ENCODE measurements around the gene IDH3B.

DNA sequence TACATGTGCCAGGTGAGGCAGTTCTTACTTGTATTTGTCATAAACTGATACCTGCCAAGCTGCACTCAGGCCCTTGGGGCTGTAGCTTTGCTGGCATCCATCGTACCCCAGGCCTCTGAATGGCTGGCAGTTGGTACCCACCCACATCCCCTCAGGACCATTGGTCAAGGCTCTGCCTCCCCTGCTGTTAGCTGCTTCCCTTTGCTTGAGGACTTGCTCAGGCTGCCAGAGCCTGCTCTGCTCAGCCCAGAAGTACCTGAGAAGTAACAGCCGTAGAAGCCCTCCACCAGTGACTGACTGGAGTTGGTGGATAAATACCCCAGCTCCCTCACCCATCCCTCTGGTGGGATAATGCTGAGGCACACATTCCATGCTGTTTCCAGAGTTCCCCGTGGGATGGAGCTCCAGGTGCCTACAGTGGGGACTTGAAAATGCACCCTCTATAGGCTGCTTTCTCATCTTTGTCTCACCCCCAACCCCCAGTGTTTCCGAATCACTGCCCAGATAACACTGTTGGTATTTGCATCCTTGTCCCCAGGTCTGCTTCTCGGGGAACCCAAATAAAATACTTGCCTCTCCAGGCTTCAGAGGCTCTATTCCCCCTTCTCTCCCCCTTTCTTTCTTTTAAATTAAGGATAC is 35.9 kb upstream of the IDH3B start:
- TF ChIP-seq, protein P1, sequence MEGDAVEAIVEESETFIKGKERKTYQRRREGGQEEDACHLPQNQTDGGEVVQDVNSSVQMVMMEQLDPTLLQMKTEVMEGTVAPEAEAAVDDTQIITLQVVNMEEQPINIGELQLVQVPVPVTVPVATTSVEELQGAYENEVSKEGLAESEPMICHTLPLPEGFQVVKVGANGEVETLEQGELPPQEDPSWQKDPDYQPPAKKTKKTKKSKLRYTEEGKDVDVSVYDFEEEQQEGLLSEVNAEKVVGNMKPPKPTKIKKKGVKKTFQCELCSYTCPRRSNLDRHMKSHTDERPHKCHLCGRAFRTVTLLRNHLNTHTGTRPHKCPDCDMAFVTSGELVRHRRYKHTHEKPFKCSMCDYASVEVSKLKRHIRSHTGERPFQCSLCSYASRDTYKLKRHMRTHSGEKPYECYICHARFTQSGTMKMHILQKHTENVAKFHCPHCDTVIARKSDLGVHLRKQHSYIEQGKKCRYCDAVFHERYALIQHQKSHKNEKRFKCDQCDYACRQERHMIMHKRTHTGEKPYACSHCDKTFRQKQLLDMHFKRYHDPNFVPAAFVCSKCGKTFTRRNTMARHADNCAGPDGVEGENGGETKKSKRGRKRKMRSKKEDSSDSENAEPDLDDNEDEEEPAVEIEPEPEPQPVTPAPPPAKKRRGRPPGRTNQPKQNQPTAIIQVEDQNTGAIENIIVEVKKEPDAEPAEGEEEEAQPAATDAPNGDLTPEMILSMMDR (IDR thresholded peaks at IDR 0.05 in 2 of 3, conservative IDR thresholded peaks at IDR 0.05 in 1 of 3; ENCODE audit: borderline replicate concordance in 1 of 3, insufficient read depth in 1 of 3, low read depth in 2 of 3, low read length in 2 of 3) = peak in 1 of 3 experiments; percentile 32; a peak in 1 of 6 replicates
- no peak for TF ChIP-seq POLR2A (IDR thresholded peaks at IDR 0.05; ENCODE audit: borderline replicate concordance, extremely low read depth, insufficient read depth, insufficient read length)
- no peak for TF ChIP-seq SIN3A (IDR thresholded peaks at IDR 0.05; ENCODE audit: low read depth)
- no peak for TF ChIP-seq POLR2AphosphoS5 (IDR thresholded peaks at IDR 0.05; ENCODE audit: low read depth, low read length)
- no peak for TF ChIP-seq FOSL1 (IDR thresholded peaks at IDR 0.05; ENCODE audit: low read depth)
- TF ChIP-seq EZH2 (IDR thresholded peaks at IDR 0.05) = no peak
- no peak for TF ChIP-seq ELF1 (IDR thresholded peaks at IDR 0.05; ENCODE audit: borderline replicate concordance, low read depth)
- no peak for TF ChIP-seq EZH2phosphoT487 (IDR thresholded peaks at IDR 0.05; ENCODE audit: borderline replicate concordance)
- TF ChIP-seq, protein P2, sequence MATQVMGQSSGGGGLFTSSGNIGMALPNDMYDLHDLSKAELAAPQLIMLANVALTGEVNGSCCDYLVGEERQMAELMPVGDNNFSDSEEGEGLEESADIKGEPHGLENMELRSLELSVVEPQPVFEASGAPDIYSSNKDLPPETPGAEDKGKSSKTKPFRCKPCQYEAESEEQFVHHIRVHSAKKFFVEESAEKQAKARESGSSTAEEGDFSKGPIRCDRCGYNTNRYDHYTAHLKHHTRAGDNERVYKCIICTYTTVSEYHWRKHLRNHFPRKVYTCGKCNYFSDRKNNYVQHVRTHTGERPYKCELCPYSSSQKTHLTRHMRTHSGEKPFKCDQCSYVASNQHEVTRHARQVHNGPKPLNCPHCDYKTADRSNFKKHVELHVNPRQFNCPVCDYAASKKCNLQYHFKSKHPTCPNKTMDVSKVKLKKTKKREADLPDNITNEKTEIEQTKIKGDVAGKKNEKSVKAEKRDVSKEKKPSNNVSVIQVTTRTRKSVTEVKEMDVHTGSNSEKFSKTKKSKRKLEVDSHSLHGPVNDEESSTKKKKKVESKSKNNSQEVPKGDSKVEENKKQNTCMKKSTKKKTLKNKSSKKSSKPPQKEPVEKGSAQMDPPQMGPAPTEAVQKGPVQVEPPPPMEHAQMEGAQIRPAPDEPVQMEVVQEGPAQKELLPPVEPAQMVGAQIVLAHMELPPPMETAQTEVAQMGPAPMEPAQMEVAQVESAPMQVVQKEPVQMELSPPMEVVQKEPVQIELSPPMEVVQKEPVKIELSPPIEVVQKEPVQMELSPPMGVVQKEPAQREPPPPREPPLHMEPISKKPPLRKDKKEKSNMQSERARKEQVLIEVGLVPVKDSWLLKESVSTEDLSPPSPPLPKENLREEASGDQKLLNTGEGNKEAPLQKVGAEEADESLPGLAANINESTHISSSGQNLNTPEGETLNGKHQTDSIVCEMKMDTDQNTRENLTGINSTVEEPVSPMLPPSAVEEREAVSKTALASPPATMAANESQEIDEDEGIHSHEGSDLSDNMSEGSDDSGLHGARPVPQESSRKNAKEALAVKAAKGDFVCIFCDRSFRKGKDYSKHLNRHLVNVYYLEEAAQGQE (IDR thresholded peaks at IDR 0.05; ENCODE audit: low read depth) = no peak
- TF ChIP-seq, protein P3, sequence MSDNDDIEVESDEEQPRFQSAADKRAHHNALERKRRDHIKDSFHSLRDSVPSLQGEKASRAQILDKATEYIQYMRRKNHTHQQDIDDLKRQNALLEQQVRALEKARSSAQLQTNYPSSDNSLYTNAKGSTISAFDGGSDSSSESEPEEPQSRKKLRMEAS (IDR thresholded peaks at IDR 0.05) = no peak
- no peak for TF ChIP-seq YY1 (IDR thresholded peaks at IDR 0.05; ENCODE audit: extremely low read depth, insufficient replicate concordance, low read depth, low read length)
